ENCODE data around the gene CAMTA1. TPM values are rescaled to one million over a fixed set of nuclear protein-coding genes. Genes with fewer than 3 reads are reported as not detected.
"Not testable (repeated sequence)": the region's sequence is repeated elsewhere in the genome, so short reads cannot be mapped to it uniquely, and the experiment has no call there.

Gene CAMTA1
- polyA plus RNA-seq, 2 donors, result 61.1 to 75.0 TPM

DNA sequence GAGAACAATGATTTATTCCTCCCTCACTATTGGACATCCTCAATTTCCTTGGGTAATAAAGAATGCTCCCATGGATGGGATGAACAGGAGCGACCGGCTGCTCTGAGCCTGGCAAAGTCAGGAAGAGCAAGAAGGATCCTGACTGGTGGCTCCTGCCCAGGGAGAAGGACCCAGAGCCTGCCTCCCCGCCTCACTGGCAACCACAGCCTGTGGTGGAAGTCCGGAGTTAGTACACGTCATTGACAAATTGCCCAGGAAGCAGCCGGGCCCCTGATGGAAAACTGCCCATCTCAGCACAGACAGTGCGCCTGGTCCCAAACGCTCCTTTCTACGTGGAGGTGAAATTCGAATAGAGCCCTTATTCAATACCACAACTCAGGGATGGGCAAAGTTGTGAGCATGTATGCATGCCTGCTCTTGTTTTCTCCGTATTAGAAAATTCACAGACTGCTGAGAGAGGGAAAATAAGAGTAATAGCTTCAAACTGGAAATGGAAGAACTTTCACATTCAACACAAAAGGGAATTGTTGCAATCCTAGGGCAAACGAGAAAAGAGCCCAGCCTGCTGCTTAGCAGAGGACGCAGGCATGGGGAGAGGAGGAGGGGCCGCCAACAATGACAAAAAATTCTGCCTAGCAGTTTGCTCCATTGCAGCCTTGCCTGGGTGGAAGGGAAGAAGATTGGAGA is 588.8 kb downstream of the CAMTA1 start:
- Histone ChIP-seq H3K36me3 (ENCODE audit: control insufficient read depth in 2 of 2, insufficient read depth in 2 of 2, low read length in 1 of 2) (no peaks in the 10 kb centered on the region), H3K9me3 (ENCODE audit: control insufficient read depth in 2 of 2, insufficient read depth in 1 of 2, low read depth in 1 of 2, low read length in 1 of 2) (no peaks in the 10 kb centered on the region), H3K4me3 (ENCODE audit: low read depth in 1 of 2, low read length in 2 of 2) (no peak overlapping the region), H3K27me3 (ENCODE audit: control insufficient read depth in 1 of 2, insufficient read depth in 2 of 2, low read length in 2 of 2) (no peaks in the 10 kb centered on the region), H3K27ac (ENCODE audit: low read depth in 2 of 2, low read length in 1 of 2) (no peak overlapping the region), H3K4me1 (ENCODE audit: control insufficient read depth in 2 of 2, insufficient read depth in 2 of 2, low read length in 1 of 2) (peaks cover 0 to 3% of the 10 kb centered on the region in 2 donors)
- WGBS, 2 donors, result 20 to 36% methylated on average over 14 of the region's 14 CpGs

DNA sequence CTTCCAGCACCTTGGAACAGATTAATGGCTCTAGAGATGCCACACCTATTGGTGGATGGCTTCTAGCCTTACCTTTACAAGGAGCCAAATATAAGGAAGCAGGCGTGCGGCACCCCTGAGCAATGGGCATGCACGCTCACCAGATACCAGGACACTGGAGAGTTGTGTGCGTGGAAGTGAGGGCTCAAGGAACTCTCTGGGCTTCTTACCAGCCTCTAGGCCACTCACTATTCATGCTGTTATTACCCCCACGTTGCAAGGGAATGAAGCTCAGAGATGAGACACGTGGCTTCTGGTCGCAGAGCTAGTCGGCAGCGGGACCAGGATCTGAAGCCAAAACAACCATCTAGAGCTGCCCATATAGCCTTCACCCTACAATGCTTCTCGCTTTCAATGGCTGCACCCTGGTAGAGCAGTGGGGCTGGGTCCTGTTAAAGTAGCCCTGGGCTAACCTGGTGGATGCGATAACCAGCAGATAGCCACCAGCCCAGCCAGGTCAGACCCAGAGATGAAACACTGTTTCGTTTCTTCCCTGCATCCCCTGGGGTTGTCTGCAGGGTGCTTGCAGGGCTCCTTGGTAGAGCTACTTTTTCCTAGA is 589.4 kb downstream of the CAMTA1 start:
- WGBS, 2 donors, result 90% methylated on average over 12 of the region's 12 CpGs
- Histone ChIP-seq H3K9me3 (ENCODE audit: control insufficient read depth in 2 of 2, insufficient read depth in 1 of 2, low read depth in 1 of 2, low read length in 1 of 2) (no peaks in the 10 kb centered on the region), H3K4me3 (ENCODE audit: low read depth in 1 of 2, low read length in 2 of 2) (no peak overlapping the region), H3K27me3 (ENCODE audit: control insufficient read depth in 1 of 2, insufficient read depth in 2 of 2, low read length in 2 of 2) (no peaks in the 10 kb centered on the region), H3K4me1 (ENCODE audit: control insufficient read depth in 2 of 2, insufficient read depth in 2 of 2, low read length in 1 of 2) (peaks cover 0 to 5% of the 10 kb centered on the region in 2 donors), H3K36me3 (ENCODE audit: control insufficient read depth in 2 of 2, insufficient read depth in 2 of 2, low read length in 1 of 2) (no peaks in the 10 kb centered on the region), H3K27ac (ENCODE audit: low read depth in 2 of 2, low read length in 1 of 2) (no peak overlapping the region)

DNA sequence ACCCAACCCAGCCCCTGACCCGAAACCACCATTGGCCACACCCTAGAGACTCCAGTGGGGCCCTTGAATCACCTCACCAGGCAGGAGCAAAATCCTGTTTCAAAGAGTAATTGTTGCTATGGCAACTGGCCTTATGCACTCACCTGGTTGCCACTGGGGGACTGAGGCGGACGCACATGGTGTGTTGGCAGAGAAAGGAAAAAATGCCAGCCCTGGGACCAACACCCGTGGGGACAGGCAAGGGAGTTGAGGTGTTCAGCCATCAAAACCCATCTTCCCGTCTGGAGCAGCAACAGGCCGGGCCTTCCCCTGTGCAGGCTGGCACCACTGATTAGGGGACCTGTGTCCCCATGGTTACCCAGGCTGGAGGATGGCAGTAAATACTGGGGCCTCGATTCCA is 590.1 kb downstream of the CAMTA1 start:
- WGBS, 2 donors, result 87 to 91% methylated on average over 7 of the region's 7 CpGs
- H3K27ac ChIP-seq (ENCODE audit: low read depth in 2 of 2, low read length in 1 of 2), result no peak overlapping the region
- H3K4me1 ChIP-seq (ENCODE audit: control insufficient read depth in 2 of 2, insufficient read depth in 2 of 2, low read length in 1 of 2), result peaks cover 0 to 5% of the 10 kb centered on the region in 2 donors
- H3K27me3 ChIP-seq (ENCODE audit: control insufficient read depth in 1 of 2, insufficient read depth in 2 of 2, low read length in 2 of 2), result no peaks in the 10 kb centered on the region
- H3K36me3 ChIP-seq (ENCODE audit: control insufficient read depth in 2 of 2, insufficient read depth in 2 of 2, low read length in 1 of 2), result no peaks in the 10 kb centered on the region
- no peak overlapping the region for H3K4me3 ChIP-seq (ENCODE audit: low read depth in 1 of 2, low read length in 2 of 2)
- H3K9me3 ChIP-seq (ENCODE audit: control insufficient read depth in 2 of 2, insufficient read depth in 1 of 2, low read depth in 1 of 2, low read length in 1 of 2), result no peaks in the 10 kb centered on the region

DNA sequence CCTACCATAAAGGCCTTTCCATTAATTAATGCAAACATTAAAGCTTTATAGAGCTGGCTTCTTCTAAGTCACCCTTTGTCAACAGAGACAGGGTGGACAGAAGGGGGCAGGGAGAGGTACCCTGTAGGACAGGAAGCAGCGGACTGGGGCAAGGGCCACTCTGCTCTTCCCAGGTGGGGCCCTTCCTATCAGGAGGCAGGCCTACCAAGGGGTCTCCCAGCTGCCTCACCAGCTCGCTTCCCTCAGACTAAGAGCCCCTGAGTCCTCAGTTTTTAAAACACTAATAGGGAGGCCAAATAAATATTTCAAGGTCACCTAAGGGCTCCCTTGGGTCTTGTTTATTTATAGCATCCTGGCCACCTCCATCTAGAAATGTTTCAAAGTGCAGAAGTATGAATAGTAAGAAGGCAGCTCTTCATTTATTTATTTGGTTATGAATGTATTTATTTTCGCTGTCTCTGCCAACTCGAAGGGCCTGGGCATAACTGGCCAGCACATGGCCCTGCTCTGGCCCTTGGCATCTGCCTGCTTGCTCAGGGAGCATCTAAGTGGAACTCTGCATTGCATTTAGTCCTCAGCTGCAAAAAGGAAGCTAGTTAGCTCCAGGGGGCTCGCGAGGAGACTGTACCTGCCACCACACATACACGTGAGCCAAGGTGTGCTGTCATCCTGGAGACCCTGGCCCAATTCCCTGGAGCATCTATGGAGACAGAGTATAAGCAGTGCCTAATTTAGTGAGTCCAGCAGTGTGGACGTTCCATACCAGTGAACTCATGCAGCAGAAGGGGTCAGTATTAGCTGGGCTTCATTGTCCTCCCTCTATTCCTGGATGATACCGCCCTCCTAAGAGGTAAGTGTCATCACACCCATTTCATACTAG is 590.8 kb downstream of the CAMTA1 start:
- no peaks in the 10 kb centered on the region for H3K36me3 ChIP-seq (ENCODE audit: control insufficient read depth in 2 of 2, insufficient read depth in 2 of 2, low read length in 1 of 2)
- H3K27me3 ChIP-seq (ENCODE audit: control insufficient read depth in 1 of 2, insufficient read depth in 2 of 2, low read length in 2 of 2), result no peaks in the 10 kb centered on the region
- H3K4me3 ChIP-seq (ENCODE audit: low read depth in 1 of 2, low read length in 2 of 2), result no peak overlapping the region
- no peaks in the 10 kb centered on the region for H3K9me3 ChIP-seq (ENCODE audit: control insufficient read depth in 2 of 2, insufficient read depth in 1 of 2, low read depth in 1 of 2, low read length in 1 of 2)
- no peak overlapping the region for H3K27ac ChIP-seq (ENCODE audit: low read depth in 2 of 2, low read length in 1 of 2)
- WGBS, 2 donors, result 91 to 92% methylated on average over 9 of the region's 9 CpGs
- H3K4me1 ChIP-seq (ENCODE audit: control insufficient read depth in 2 of 2, insufficient read depth in 2 of 2, low read length in 1 of 2), result peaks cover 0 to 5% of the 10 kb centered on the region in 2 donors

DNA sequence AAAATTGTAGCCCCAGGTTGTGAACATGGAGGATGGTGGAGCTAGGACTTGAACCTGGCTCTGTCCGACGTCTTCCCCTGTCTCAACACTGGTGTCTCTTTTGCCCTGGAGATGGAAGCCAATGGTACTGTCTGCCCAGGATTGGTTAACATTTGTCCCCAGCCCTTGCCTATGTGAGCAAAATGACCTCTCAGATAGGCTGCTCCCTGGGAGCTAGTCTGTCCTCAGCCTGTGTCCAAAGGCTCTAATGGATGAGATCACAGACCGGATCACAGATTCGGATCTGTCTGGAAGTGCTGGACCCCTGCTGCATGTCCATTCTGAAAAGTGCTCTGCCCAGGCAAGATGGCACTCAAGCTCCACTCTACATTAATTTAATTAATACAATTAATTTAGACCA is 591.4 kb downstream of the CAMTA1 start:
- Histone ChIP-seq H3K9me3 (ENCODE audit: control insufficient read depth in 2 of 2, insufficient read depth in 1 of 2, low read depth in 1 of 2, low read length in 1 of 2) (no peaks in the 10 kb centered on the region), H3K4me3 (ENCODE audit: low read depth in 1 of 2, low read length in 2 of 2) (no peak overlapping the region), H3K4me1 (ENCODE audit: control insufficient read depth in 2 of 2, insufficient read depth in 2 of 2, low read length in 1 of 2) (peaks cover 0 to 5% of the 10 kb centered on the region in 2 donors), H3K27ac (ENCODE audit: low read depth in 2 of 2, low read length in 1 of 2) (no peak overlapping the region), H3K36me3 (ENCODE audit: control insufficient read depth in 2 of 2, insufficient read depth in 2 of 2, low read length in 1 of 2) (no peaks in the 10 kb centered on the region), H3K27me3 (ENCODE audit: control insufficient read depth in 1 of 2, insufficient read depth in 2 of 2, low read length in 2 of 2) (no peaks in the 10 kb centered on the region)
- 94 to 98% methylated on average over 4 of the region's 4 CpGs for WGBS, 2 donors

DNA sequence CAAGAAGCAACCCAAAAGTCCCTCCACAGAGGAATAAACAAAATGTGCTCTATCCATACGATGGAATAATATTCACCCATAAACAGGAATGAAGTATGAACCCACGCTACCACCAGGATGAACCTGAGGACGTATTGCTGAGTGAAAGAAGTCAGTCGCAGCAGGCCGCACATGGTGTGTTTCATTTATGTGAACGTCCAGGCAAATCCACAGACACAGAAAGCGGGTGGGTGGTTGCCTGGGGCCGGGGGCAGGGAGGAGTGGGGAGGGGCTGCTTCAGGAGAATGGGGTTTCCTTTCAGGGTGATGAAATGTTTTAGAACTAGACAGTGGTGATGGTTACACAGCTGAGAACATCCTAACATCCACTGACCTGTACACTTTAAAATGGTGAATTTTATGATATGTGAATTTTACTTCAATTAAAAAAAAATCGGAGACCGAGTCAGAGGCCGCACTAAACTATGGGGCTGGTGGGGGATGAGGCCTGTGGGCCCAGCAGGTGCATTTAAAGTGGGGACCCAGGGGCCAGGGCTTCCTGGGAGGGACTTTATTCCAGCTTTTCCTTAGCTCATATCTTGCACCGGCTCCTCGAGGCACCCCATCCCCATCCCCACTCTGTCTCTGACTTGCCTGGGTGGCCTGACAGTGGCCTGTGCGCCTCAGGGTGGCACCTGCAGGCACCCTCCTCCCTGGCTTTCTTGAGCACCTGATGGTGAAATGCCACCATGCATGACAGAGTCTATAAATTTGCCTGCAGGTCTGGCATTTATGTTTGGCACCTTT is 593.3 kb downstream of the CAMTA1 start:
- Histone ChIP-seq H3K27ac (ENCODE audit: low read depth in 2 of 2, low read length in 1 of 2) (no peak overlapping the region), H3K27me3 (ENCODE audit: control insufficient read depth in 1 of 2, insufficient read depth in 2 of 2, low read length in 2 of 2) (peaks cover 0 to 3% of the 10 kb centered on the region in 2 donors), H3K36me3 (ENCODE audit: control insufficient read depth in 2 of 2, insufficient read depth in 2 of 2, low read length in 1 of 2) (no peaks in the 10 kb centered on the region), H3K4me1 (ENCODE audit: control insufficient read depth in 2 of 2, insufficient read depth in 2 of 2, low read length in 1 of 2) (peaks cover 0 to 2% of the 10 kb centered on the region in 2 donors), H3K9me3 (ENCODE audit: control insufficient read depth in 2 of 2, insufficient read depth in 1 of 2, low read depth in 1 of 2, low read length in 1 of 2) (peaks cover 0 to 2% of the 10 kb centered on the region in 2 donors), H3K4me3 (ENCODE audit: low read depth in 1 of 2, low read length in 2 of 2) (no peak overlapping the region)
- WGBS, 2 donors, result 85 to 92% methylated on average over 14 of the region's 14 CpGs

DNA sequence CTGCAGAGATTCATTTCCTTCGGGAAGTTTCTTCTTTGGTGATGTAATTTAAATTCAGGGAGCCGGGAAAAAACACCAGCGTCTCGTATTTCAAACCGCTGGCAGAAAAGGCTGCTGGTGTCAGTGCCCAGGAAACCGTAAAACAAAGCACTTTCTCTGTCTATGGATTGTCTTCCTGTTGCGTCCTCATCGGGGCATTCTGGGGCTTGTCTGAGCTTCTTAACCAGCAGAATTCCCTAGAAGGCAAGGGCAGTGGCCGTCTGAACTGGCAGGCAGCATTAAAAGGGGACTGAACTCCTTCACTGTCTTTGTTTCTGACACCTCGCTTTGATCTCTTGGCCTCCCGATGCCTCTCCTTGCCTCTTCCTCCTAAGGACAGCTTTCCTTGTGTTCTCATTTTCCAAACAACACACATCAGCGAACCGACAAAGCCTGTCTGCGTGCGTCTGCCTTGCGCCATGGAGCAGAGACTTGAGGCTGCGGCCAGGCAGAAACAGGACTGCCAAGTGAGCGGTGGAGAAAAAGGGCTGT is 594.3 kb downstream of the CAMTA1 start:
- H3K36me3 ChIP-seq (ENCODE audit: control insufficient read depth in 2 of 2, insufficient read depth in 2 of 2, low read length in 1 of 2), result no peaks in the 10 kb centered on the region
- no peak overlapping the region for H3K27ac ChIP-seq (ENCODE audit: low read depth in 2 of 2, low read length in 1 of 2)
- H3K27me3 ChIP-seq (ENCODE audit: control insufficient read depth in 1 of 2, insufficient read depth in 2 of 2, low read length in 2 of 2), result peaks cover 0 to 3% of the 10 kb centered on the region in 2 donors
- no peak overlapping the region for H3K4me3 ChIP-seq (ENCODE audit: low read depth in 1 of 2, low read length in 2 of 2)
- peaks cover 0 to 2% of the 10 kb centered on the region in 2 donors for H3K4me1 ChIP-seq (ENCODE audit: control insufficient read depth in 2 of 2, insufficient read depth in 2 of 2, low read length in 1 of 2)
- peaks cover 0 to 2% of the 10 kb centered on the region in 2 donors for H3K9me3 ChIP-seq (ENCODE audit: control insufficient read depth in 2 of 2, insufficient read depth in 1 of 2, low read depth in 1 of 2, low read length in 1 of 2)
- 16 to 31% methylated on average over 18 of the region's 18 CpGs for WGBS, 2 donors

DNA sequence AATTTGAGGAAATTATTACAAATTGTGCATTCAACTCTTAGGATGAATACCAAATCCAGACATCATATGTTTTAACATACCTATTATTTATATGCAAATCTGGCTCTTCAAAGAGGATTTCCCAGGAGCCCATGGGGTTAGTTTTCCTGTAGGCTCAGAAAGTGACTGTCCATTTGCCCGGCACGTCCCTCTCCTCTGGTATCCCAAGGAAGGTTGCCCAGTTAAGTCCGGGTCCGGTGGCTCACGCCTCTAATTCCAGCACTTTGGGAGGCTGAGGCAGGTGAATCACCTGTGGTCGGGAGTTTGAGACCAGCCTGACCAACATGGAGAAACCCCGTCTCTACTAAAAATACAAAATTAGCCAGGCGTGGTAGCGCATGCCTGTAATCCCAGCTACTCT is 594.8 kb downstream of the CAMTA1 start:
- WGBS, 2 donors, result 94 to 95% methylated on average over 9 of the region's 9 CpGs
- not testable (repeated sequence) for H3K9me3 ChIP-seq (ENCODE audit: control insufficient read depth in 2 of 2, insufficient read depth in 1 of 2, low read depth in 1 of 2, low read length in 1 of 2); H3K27ac ChIP-seq (ENCODE audit: low read depth in 2 of 2, low read length in 1 of 2)

DNA sequence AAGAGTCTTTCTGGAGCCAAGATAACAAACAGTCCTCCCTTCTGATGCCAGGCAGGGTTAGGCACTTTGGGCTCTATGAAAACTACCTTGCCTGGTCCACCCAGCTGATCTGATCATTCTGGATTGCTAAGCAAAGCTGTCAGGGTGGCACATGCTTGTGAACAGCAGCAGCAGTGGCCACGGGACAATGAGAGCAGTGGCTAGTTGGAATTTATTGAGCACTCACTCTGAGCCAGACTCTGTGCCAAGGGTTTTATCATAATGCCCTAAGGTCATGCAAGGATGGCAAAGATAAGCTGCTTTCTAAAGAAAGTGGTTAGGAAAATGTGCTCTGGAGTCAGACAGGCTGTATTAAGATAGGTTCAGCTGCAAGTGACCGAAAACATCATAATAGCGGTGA is 595.5 kb downstream of the CAMTA1 start:
- Histone ChIP-seq H3K36me3 (ENCODE audit: control insufficient read depth in 2 of 2, insufficient read depth in 2 of 2, low read length in 1 of 2) (no peaks in the 10 kb centered on the region), H3K4me3 (ENCODE audit: low read depth in 1 of 2, low read length in 2 of 2) (no peak overlapping the region), H3K27me3 (ENCODE audit: control insufficient read depth in 1 of 2, insufficient read depth in 2 of 2, low read length in 2 of 2) (peaks cover 0 to 3% of the 10 kb centered on the region in 2 donors), H3K9me3 (ENCODE audit: control insufficient read depth in 2 of 2, insufficient read depth in 1 of 2, low read depth in 1 of 2, low read length in 1 of 2) (peaks cover 0 to 2% of the 10 kb centered on the region in 2 donors), H3K27ac (ENCODE audit: low read depth in 2 of 2, low read length in 1 of 2) (no peak overlapping the region), H3K4me1 (ENCODE audit: control insufficient read depth in 2 of 2, insufficient read depth in 2 of 2, low read length in 1 of 2) (peaks cover 0 to 2% of the 10 kb centered on the region in 2 donors)
- WGBS, 2 donors, result 72 to 77% methylated on average over 3 of the region's 3 CpGs

More for the DNA sequence above, 594.8 kb downstream of the CAMTA1 start:
- H3K4me3 ChIP-seq (ENCODE audit: low read depth in 1 of 2, low read length in 2 of 2); H3K4me1 ChIP-seq (ENCODE audit: control insufficient read depth in 2 of 2, insufficient read depth in 2 of 2, low read length in 1 of 2); H3K36me3 ChIP-seq (ENCODE audit: control insufficient read depth in 2 of 2, insufficient read depth in 2 of 2, low read length in 1 of 2); H3K27me3 ChIP-seq (ENCODE audit: control insufficient read depth in 1 of 2, insufficient read depth in 2 of 2, low read length in 2 of 2): not testable (repeated sequence)
